Renal pelvis (tissue), 4 donors: ENCODE measurements around the gene SGCD. TPM values are rescaled to one million over a fixed set of nuclear protein-coding genes. Genes with fewer than 3 reads are reported as not detected.

ENCODE experiments used
- DNase-seq: peaks from one replicate; pipeline ENCODE4 v3.0.0-alpha.2; 2013
- polyA plus RNA-seq, 3 donors: library from polyadenylated mRNA; unstranded; fragments of 120-200 nt; gene quantifications; one replicate each; pipeline ENCODE4 v1.2.1, GENCODE V29; 2013; ENCODE audit not compliant: insufficient read length in 3 of 3

Gene SGCD
- polyA plus RNA-seq, 3 donors: 5.2 to 6.7 (median 6.2) TPM

DNA sequence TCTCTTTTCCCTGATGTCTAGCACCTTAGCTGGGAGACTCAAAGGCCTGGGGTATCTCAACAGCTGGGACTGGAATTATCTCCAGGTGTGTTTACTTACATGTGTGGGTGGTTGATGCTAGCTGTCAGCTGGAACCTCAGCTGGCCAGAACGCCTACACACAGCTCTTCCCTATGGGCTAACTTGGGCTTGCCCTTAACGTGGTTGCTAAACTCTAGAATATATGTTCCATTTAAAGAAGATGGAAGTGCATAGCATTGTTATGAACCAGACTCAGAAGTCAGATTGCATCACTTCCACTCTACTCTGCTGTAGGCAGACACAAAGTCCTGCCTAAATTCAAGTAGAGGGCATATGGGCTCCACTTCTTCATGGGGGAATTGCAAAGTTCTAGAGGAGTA is 29.3 kb downstream of the SGCD start:
- DNase-seq: no peak

DNA sequence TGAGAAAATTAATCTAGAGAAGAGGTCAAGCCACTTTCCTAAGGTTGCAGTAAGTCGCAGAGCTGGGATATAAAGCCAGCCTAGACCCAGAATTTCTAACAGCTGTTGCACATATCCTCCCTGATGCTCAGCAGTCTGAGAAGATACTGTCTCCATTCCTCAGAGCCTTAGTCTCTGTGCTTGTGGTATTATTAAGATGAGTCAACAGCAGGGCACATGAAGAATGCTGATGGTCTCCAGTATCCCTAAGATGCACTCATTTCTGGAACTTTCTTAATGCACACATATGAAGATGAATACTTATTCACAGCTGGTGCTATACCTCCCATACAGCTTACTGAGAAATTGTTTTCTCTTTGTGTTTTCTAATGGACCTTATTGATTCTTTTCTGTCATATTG is 32.5 kb downstream of the SGCD start:
- DNase-seq: no peak

DNA sequence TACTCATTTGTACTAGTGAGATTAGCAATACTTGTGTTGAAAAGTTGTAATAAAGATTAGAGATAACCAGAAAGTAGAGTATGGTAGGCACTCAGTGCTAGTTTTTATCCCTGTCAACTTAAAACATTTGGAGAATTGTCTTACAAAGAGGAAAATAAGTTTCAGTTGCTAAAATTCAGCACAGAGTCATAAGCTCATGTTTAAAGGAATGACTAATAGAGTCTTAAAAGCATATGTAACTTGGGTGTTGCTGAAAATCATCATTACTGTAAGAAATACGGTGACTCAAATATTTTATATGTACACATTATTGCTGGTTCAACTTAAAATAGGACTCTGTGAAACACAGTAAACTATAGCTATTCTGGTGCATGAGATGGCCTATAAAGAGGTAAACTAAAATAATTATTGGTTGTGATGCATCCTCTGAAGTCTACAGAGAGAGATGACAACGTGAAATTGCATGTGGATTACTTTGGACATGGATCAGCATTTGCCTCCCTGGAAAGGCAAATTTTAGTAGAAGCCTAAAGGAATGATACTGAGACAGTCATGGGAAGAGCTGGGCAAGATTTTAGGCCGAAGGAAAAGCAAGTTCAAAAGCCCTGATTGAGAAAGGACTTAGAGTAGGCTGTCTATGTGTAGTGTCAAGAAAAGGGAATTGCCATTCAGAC is 34.6 kb downstream of the SGCD start:
- no peak for DNase-seq

DNA sequence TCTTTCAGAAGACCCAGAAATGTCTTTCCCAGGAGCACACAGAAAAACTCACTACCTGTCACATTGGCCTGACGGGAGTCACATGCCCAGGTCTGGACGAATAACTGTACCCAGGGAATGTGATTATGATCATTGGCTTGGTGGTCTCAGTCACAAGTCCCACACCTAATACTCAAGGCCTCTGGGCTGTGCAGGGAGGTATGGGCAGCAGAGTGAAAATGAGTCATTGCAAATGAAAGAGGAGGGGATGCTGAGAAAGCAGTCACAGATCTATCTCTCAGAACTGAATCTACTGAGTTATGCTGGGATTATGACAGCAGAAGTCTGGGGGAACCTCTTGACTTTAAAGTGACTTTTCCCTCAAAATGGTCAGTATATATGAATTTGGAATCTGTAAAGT is 36.9 kb downstream of the SGCD start:
- DNase-seq: no peak

DNA sequence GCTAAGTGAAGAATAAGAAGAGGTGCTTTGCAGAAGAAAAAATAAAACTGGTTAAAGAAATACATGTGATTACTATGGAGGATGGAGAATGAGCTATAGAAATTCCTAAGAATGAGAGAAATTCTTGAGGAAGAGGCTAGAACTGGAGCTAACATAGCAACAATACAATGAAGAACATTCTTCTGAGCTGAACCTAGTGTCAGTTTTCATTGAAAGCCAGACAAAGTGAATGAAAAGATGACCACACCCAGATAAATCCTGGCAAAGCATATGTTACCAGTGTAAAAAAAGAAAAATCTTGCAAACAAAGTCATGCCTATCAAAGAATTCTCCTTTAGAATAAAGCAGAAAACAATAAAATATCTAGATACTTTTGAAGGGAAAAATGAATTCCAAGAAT is 39.6 kb downstream of the SGCD start:
- DNase-seq: no peak

DNA sequence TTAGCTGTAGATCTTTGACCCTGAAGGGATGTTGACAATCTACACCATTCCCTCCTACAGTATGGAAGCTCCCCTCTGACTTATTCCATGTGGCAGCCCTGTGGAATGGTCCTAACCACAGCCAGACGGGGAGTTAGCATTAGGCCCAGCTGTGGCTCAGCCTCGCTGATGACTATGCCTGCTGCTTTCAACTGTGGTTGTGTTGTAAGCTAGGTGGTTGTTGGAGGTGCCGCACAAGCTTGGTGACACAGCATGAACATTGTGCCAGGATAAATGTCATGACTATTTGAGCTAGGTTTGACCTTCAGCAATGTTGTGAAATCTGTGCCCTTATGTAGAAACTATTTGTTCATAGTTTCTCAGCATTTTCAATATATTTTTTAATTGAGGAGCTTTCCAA is 40.6 kb downstream of the SGCD start:
- DNase-seq: no peak

DNA sequence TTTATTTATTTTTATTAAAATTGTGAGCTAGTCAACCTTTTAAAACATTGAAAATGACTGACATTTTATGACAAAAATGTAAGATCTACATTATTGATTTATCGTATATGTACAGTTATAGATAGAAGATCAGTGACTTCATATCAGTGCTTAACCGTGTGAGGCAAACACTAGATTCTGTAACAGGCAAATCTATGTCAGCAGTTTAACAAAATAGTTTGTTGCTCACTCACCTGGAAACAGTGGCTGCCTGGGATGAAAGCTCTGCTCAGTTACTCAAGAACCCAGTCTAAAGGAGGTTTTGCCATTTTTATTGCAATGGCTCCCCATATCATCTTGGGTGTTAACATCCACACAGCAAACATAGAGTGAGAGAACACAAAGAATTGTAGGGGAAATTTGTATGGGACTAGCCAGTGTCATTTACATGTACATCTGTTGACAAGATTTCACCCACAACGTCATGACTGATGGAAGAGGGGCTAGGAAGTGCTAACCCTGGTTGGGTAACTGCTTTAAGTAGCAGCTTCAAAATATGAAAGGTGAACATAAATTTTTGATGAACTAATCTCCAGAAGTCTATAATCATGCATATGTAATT is 49.0 kb downstream of the SGCD start:
- no peak for DNase-seq

DNA sequence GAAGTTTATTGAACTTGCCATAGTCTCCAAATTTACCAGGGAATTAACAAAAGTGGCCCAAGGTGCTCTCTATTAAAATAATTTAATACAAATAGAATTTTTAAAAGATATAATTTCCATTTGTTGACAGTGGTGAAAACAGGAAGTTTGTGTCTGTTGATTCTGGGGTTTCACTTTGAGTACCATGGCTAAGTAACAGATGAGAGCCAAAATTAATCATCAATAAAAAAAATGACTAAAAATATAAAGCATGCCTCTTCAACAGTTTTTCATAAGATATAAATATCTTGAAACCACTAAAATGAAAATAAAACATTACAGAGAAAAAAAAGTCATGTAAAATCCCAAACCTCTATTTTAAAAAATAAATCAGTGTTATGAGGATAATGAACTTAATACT is 49.8 kb downstream of the SGCD start:
- no peak for DNase-seq

DNA sequence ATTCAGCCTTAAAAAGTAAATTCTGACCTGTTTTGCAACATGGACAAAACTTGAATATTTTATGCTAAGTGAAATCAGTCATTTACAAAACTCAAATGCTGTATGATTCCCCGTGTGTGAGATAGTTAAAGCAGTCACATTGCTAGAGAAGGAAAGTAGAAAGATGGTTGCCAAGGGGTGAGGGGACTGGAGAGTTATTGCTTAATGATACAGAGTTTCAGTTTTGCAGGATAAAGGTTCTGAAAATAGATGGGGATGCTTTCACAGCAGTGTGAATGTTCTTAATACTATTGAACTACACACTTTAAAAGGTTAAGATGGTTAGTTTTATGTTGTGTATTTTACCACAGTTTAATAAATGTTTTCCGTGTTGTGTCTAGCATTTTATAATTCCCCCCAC is 51.2 kb downstream of the SGCD start:
- no peak for DNase-seq

DNA sequence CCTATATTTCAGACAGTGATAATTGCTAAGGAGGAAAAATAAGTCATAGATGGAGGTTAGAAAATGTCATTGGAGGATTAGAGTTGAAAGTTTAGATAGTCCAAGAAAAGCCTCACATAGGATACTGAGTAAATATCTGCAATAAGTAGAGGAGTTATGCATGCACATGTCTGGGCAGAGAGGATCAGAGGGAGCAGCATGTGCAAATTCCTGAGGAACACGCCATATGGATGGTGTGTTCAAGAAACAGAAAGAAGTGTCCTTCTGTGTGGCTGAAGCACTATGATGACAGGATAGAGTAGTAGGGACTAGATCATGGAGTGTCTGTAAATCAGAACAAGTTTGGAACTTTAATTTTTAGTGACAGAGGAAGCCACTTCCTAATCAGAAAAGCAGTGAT is 52.2 kb downstream of the SGCD start:
- no peak for DNase-seq

DNA sequence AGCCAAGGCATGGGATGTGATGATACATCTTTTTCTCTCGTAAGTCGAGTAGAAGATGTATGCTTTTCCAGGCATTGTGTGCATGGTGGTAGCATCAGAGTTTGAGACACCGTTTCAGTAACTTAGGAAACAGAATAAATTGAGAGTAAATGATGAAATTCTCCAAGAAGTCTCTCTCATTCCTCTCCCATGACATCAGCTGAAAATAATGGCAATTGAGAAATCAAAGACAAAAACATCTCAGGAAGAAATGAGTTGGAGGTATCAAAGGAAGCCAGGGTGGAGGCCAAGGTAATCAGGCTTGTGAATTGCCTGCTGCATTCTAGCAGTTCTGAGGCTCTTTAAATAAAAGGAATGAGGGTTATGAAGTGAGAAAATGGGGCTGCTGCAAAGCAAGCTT is 53.9 kb downstream of the SGCD start:
- no peak for DNase-seq

DNA sequence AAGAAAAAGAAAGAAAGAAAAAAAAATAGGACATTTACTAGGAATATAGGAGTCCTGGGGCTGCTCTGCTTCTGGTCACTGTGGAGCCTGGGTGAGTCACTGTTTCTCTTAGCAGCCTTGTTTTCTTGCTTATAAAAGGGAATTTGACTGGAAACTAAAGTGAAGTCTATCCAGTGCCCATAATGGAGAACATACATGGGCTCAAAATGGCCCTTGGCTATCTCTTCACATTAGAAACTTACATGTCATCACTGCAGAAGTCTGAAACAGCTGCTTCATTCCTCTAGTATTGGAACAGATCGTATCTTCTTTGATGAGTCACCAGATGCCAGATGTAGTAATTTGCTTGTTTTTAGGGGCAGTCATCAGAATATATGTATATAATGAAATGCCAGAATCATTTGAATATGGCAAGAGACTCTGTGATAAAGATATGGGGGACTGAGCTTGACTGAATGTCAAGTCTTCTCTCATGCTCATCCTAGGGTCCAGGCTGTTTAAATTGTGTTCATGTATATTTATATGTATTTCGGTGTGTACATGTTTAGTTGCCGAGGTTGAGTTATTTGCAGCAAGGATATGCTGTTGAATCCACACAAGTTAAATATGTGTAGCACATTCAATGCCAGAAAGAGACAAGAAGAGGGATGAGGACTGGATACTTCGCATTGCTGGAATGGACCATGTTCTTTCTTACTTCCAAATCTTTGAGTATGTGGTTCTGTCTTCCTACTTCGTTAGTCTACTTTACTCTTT is 56.7 kb downstream of the SGCD start:
- DNase-seq: no peak

DNA sequence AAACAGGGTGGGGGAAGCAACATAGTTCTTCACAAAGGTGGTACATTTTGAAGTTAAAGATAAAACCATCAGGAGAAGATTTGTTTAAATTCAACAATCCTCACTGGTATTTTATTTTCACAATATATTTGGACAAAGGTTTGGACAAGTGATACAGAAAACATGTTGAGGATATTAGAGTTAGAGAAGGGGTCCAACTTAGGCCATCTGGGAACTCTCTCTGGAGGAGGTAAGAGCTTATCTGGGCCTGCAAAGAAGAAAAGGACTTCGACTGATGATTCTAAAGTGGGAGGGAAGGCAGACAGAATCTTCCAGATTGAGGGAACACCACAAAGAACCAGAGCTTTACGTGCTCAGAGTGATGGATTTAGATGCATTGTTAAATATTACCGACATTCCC is 58.5 kb downstream of the SGCD start:
- no peak for DNase-seq

DNA sequence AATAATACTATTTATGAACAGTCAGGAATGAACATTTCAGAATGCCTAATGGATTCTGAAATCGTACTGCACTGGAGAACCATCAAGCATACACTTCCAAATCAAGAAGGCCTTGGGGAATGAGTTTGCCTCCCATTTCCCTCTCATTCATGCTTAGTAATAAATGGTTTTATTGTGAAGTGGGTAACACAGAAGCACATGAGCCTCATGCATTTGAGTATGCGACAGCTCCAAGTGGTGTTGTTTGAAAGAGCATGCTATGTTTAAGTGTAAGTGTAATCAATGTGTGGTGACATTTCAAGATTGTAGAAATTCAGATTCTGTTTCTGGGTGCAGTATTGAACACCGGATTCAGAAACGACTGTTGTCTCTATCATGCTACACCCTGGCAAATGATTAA is 60.0 kb downstream of the SGCD start:
- DNase-seq: no peak

DNA sequence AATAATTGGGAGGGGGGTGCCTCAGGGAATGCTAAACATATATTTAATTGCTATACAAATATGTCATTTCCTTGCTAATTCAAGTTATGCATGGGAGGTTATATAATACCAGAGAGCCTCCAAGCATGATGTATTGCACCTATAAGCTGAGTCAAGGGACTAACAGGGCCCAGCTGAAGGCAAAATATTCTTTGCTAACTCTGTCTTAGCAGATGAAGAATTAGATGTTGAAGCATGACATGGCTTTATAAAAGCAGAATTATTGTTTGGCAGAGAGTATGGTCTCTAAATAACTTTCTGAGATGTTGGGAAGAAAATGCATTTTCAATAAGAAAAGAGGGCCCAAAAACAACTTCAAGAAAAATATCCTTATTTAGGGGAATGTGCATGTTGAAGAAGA is 60.4 kb downstream of the SGCD start:
- no peak for DNase-seq

DNA sequence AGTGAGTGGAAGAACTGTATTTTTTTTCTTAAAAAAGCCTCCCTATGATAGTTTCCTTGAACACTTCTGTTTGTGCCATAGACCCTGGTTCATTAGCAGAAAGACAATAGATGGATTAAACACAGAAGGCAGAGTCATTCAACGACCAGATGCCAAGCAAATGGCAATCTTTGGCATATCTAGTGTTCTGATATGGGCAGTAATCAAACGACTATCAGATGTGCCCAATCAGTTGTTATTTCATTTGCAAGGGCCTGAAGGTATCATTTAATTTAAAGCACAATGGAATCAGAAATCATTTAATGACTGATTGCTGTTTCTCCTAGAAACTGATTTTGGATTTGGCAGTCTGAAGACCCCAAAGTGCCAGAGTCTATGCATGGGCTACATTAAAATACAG is 61.3 kb downstream of the SGCD start:
- DNase-seq: no peak

DNA sequence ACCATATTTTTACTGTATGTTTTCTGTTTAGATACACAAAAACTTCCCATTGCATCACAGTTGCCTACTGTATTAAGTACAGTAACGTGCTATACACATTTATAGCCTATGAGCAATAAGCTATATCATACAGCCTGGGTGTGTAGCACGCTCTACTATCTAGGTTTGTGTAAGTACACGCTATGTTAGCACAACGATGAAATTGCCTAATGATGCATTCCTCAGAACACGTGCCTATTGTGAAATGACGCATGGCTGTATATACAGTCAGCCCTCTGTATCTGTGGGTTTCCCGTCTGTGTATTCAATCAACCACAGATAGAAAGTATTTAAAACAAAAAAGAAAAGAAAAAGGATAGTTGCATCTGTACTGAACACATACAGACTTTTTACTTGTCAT is 64.2 kb downstream of the SGCD start:
- no peak for DNase-seq

DNA sequence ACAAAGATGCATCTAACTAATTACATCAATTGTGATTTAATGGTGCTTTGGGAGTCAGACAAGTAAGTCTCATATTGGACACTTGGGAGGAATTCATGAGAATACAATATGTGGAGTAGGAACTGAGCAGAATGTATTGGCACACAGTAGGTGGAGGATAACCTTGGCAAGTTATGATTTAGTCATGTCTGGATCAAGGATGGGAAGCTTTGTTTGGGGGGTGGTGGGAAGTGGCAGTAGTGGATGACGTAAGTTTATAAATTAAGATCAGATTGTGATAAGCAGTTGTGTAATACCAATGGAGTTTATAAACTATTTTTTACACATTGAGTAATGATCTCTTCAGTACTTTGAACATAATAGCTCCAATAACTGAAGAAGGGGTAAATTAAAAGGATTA is 67.0 kb downstream of the SGCD start:
- DNase-seq: no peak

DNA sequence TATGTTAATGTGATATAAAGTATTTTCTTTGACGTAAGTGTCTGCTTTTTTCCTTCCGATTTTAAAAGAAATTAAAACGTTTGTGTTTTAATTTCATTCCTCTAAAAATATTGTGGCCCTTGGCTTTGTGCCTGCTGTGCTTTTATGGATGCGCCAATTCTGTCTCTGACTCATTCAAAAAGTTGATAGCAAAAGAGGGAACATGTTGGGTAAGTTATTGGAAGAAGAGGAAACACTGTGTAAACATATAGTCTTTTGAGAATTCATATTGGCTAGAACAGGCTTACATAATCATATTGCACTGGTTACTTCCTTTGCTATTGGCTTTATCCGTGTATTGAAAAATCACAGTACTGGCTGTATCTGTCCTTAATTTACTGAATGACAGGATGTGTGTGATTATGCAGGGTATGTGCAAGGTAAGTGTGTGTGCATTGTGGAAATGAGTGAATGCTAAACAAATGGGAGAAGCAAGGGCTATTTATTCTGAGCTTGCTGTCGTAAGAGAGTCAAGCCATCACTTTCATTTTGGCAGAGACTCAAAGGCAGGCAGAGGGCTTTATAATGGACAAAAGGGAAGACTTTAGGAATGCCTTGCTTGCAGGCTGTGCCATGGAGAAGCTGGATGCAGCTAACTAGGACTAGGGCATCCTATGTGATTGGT is 67.8 kb downstream of the SGCD start:
- no peak for DNase-seq

DNA sequence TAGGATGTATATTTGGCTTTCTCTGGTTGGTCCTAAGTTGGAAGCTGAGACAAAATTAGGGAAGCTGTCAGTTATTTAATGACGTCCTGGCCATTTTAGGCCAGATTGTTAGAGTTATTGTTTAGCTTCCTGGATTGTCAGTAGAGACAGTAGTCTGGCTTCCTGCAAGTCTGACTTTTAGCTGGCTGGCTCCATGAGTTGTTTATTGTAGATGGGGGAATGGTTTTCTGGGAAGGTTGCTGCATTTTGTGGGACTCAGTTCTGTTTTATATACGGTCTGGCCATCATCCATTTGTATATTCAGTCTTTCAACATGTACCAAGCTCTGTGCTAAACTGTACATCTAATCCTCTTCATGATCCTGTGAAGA is 68.3 kb downstream of the SGCD start:
- no peak for DNase-seq

DNA sequence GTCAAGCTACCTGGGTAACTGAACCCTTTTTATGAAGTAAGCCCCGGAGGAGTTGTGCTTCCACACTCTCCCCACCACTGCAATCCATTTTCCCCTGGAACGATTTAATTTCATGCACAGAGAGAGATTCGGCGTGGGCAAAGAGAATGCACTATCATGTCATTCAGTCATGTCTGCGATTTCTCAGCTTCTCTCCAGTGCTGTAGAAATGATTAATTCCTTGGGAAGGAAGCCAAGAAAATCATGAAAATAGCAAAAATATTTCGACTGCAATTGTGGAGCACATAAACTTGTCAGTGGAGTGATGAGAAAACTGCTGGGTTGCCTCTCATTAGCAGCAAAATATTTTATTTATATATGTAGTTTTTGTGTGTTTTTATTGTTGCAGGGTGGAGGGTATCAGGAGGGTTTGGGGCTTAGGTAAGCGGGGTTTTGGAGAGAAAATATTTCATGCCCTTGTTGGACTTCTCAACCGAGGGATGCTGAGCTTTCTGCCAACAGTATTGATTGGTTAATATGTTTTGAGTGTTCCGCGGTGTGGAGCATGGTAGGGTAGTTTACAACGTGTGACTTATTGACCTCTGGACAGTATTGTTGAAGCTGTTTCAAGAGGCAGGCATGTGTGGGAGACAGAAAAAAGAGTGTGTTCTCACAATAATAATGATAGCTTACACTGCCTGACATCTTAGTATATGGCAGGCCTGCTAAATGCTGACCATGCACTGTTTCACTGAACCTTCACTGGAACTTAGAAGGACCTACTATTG is 69.3 kb downstream of the SGCD start:
- peak; percentile 61 for DNase-seq

DNA sequence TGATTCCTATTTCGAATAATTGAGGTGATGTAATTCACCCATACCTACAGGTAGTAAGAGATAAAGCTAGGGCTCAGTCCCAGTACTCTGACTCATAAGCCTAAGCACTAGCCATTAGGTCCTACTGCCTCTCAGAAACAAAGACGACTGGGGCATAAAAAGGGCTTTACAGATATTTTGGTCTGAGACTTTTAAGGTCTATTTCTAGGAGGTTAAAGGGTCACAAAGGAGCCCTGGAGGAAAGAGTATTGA is 69.8 kb downstream of the SGCD start:
- DNase-seq: no peak

DNA sequence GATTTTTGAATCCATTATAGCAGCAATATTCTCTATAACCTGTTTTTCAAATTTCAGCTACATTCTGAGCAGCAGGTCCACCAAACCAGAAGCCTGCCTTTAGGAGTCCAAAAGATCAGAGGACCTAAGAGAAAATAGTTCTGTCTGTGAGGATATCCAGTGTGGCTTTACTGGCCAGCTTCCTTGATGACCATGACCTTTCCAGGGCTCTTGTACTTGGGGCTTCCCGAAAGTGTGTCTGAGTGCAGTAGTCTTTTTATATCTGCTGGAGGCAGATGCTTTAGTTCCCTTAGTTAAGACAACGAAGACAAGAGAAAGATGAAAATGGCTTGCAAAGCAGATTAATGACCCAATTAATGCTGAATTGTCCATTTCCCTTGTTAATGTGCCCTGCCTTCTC is 72.4 kb downstream of the SGCD start:
- no peak for DNase-seq
